Central memory CD8-positive, alpha-beta T cell (primary cell): Measurements from ENCODE around the gene NEK7.
A peak's percentile ranks its signal among the peaks of the same experiment; 100 is the strongest.
"Not testable (repeated sequence)": the region's sequence is repeated elsewhere in the genome, so short reads cannot be mapped to it uniquely, and the experiment has no call there.

ENCODE experiments used
- ATAC-seq: fragments of 150-1000 bp; cut with Tn5 transposase; replicated peaks from 2 replicates; pipeline ENCODE4 v1.10.0; 2022; ENCODE audit warnings: mild to moderate bottlenecking, moderate FRiP score, moderate number of reproducible peaks; ENCODE audit not compliant: poor library complexity, severe bottlenecking; ENCODE audit errors: extremely low read depth
- DNase-seq, 2 donors: peaks; one replicate each; pipeline ENCODE4 v3.0.0; 2021; ENCODE audit warnings: low spot score in 2 of 2
- H3K27ac Mint-ChIP-seq: one replicate; pipeline ENCODE4 v1.8.0; 2022; ENCODE audit warnings: low read depth, mild to moderate bottlenecking, moderate library complexity, mixed read lengths
- H3K27me3 Mint-ChIP-seq: one replicate; pipeline ENCODE4 v1.8.0; 2022; ENCODE audit warnings: mixed read lengths
- H3K36me3 Mint-ChIP-seq: one replicate; pipeline ENCODE4 v1.8.0; 2022; ENCODE audit warnings: mild to moderate bottlenecking, moderate library complexity, mixed read lengths; ENCODE audit not compliant: insufficient read depth
- H3K4me1 Mint-ChIP-seq: one replicate; pipeline ENCODE4 v1.8.0; 2022; ENCODE audit warnings: mixed read lengths
- H3K4me3 Mint-ChIP-seq: one replicate; pipeline ENCODE4 v1.8.0; 2022; ENCODE audit warnings: mild to moderate bottlenecking, moderate library complexity, mixed read lengths
- H3K9me3 Mint-ChIP-seq: one replicate; pipeline ENCODE4 v1.8.0; 2022; ENCODE audit warnings: mixed read lengths

The NEK7 gene

GRCh38 chr1:198183605-198184004 lies 26.8 kb downstream of the NEK7 start:
- H3K9me3 Mint-ChIP-seq, result no peaks in the 10 kb centered on the region
- H3K27ac Mint-ChIP-seq, result no peak overlapping the region
- no peaks in the 10 kb centered on the region for H3K27me3 Mint-ChIP-seq
- H3K36me3 Mint-ChIP-seq, result peaks cover 11% of the 10 kb centered on the region
- DNase-seq, result no peak
- H3K4me1 Mint-ChIP-seq, result peaks cover 71% of the 10 kb centered on the region
- ATAC-seq, result no peak
- H3K4me3 Mint-ChIP-seq, result no peak overlapping the region

DNA sequence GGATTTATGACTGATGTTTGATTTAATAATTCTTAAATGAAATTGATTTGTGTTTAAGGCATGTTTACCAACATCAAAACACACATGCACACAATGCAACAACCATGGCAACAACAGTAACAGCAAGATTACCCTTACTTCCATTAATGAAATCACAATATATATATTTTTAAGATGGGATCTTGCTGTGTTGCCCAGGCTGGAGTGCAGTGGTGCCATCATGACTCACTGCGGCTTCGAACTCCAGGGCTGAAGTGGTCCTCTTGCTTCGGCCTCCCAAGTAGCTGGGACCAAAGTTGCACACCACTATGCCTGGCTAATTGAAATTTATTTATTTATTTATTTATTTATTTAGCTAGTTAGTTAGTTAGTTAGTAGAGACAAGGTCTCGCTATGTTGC lies 27.7 kb downstream of the NEK7 start:
- H3K4me1 Mint-ChIP-seq, result peaks cover 64% of the 10 kb centered on the region
- peaks cover 9% of the 10 kb centered on the region for H3K36me3 Mint-ChIP-seq
- H3K27me3 Mint-ChIP-seq, result no peaks in the 10 kb centered on the region
- H3K27ac Mint-ChIP-seq, result peak overlapping the region; percentile 89
- H3K9me3 Mint-ChIP-seq, result no peaks in the 10 kb centered on the region
- DNase-seq (no peak), ATAC-seq (no peak)
- no peak overlapping the region for H3K4me3 Mint-ChIP-seq

DNA sequence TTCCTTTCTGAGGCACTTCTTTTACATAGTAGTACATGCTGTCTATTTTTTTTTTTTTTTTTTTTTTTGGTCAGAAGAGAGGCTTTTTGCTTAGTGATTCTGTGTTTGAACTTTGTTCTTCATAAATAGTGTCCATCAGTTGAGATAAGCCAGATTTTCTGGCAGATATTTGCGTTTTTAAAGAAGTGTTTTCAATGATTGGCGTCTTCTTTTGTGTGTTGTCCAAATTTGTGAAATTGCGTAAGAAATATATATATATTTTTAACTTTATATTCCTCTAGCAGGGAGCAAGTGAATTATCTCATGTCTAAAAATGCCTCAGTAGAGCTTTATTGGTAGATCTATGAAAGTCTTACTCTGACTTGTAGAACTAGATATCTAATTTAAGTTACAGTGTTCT lies 28.3 kb downstream of the NEK7 start:
- H3K27me3 Mint-ChIP-seq, result no peaks in the 10 kb centered on the region
- H3K4me3 Mint-ChIP-seq, result peak overlapping the region; percentile 55
- H3K27ac Mint-ChIP-seq, result peak overlapping the region; percentile 89
- no peaks in the 10 kb centered on the region for H3K9me3 Mint-ChIP-seq
- DNase-seq, result no peak
- H3K4me1 Mint-ChIP-seq, result peaks cover 61% of the 10 kb centered on the region
- peaks cover 8% of the 10 kb centered on the region for H3K36me3 Mint-ChIP-seq
- no peak for ATAC-seq

DNA sequence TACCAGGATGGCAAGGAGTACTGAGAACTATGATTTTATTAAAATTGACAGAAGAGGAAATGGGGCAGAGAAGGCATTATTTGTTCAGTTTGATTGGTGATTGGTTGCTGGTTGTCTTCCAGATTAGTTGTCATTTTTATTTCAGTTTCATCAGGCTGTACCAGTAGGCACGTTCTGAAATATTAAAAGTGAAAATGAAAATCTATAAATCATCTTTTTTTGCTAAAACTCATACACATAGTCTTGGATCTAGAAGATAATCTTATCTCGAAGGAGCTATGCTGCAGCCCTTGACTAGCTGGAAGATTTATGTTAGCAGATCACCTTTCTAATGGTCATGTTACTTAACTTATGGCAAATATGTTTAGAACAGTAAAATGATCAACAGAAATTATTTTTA lies 29.0 kb downstream of the NEK7 start:
- Mint-ChIP-seq H3K4me1 (peaks cover 62% of the 10 kb centered on the region), H3K27me3 (no peaks in the 10 kb centered on the region), H3K4me3 (peak overlapping the region; percentile 55), H3K9me3 (no peaks in the 10 kb centered on the region), H3K27ac (peak overlapping the region; percentile 89), H3K36me3 (peaks cover 8% of the 10 kb centered on the region)
- no peak for ATAC-seq
- DNase-seq, result no peak

- H3K27ac Mint-ChIP-seq, result peak overlapping the region; percentile 89
- peak overlapping the region; percentile 63 for H3K4me3 Mint-ChIP-seq
- ATAC-seq, result no peak
- H3K36me3 Mint-ChIP-seq, result peaks cover 8% of the 10 kb centered on the region
- H3K4me1 Mint-ChIP-seq, result peaks cover 64% of the 10 kb centered on the region
- H3K9me3 Mint-ChIP-seq, result no peaks in the 10 kb centered on the region
- no peak for DNase-seq
- no peaks in the 10 kb centered on the region for H3K27me3 Mint-ChIP-seq
Measured at GRCh38 chr1:198186916-198187580, 30.2 kb downstream of the NEK7 start.

DNA sequence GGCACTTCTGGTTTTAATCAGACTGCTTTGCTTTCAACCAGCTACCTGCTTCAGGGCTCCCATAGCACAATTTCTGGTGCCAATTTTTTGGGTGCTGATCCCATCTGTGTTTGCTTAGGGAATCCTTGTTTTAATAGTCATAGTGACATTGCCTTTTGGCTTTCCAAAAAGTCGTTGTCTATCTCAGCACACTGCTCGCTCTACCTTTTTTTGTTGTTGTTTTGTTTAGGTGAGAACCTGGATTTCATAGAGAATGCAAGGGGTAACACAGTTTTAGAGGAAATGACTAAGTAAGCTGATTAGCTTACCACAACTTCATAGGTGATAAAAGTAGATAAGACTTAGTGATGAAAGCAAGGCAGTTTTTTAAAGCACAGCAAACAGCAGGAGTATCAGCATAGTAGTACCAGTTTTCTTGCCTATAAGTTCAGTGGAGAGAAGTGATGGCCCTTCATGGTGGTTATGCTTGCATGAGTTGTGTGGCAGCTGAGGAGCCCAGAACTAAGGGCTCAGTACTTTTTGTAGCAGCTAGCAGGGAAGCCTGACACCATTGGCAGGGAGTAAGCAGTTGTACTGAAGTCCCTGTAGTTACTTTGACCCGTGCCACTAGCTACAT lies 31.3 kb downstream of the NEK7 start:
- DNase-seq (no peak), ATAC-seq (peak; percentile 86)
- peaks cover 64% of the 10 kb centered on the region for H3K4me1 Mint-ChIP-seq
- H3K9me3 Mint-ChIP-seq, result no peaks in the 10 kb centered on the region
- peaks cover 7% of the 10 kb centered on the region for H3K36me3 Mint-ChIP-seq
- peak overlapping the region; percentile 63 for H3K4me3 Mint-ChIP-seq
- H3K27me3 Mint-ChIP-seq, result no peaks in the 10 kb centered on the region
- H3K27ac Mint-ChIP-seq, result peak overlapping the region; percentile 89

GRCh38 chr1:198191117-198191516 lies 34.3 kb downstream of the NEK7 start:
- Mint-ChIP-seq H3K4me1 (peaks cover 79% of the 10 kb centered on the region), H3K36me3 (peaks cover 6% of the 10 kb centered on the region), H3K9me3 (no peaks in the 10 kb centered on the region), H3K27ac (peak overlapping the region; percentile 89), H3K27me3 (no peaks in the 10 kb centered on the region), H3K4me3 (peak overlapping the region; percentile 54)
- no peak for DNase-seq
- no peak for ATAC-seq

DNA sequence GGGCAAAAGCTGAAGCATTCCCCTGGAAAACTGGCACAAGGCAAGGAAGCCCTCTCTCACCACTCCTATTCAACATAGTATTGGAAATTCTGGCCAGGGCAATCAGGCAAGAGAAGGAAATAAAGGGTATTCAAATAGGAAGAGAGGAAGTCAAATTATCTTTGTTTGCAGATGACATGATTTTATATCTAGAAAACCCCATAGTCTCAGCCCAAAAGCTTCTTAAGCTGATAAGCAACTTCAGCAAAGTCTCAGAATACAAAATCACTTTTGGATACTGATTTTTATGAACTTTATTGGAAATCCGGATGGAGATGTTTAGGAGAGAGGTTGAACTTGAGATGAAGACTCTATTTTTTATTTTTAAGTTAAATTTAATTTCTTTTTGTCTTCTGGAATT lies 37.1 kb downstream of the NEK7 start:
- DNase-seq, H3K9me3 Mint-ChIP-seq, H3K36me3 Mint-ChIP-seq, H3K27me3 Mint-ChIP-seq, ATAC-seq: not testable (repeated sequence)
- peak overlapping the region; percentile 54 for H3K4me3 Mint-ChIP-seq
- peaks cover 81% of the 10 kb centered on the region for H3K4me1 Mint-ChIP-seq
- peak overlapping the region; percentile 89 for H3K27ac Mint-ChIP-seq

- DNase-seq (no peak), ATAC-seq (no peak)
- H3K27ac Mint-ChIP-seq, result peak overlapping the region; percentile 91
- H3K9me3 Mint-ChIP-seq, result no peaks in the 10 kb centered on the region
- H3K4me1 Mint-ChIP-seq, result peaks cover 89% of the 10 kb centered on the region
- H3K27me3 Mint-ChIP-seq, result no peaks in the 10 kb centered on the region
- peak overlapping the region; percentile 61 for H3K4me3 Mint-ChIP-seq
- peaks cover 3% of the 10 kb centered on the region for H3K36me3 Mint-ChIP-seq
Measured at GRCh38 chr1:198196630-198197029, 39.8 kb downstream of the NEK7 start.

DNA sequence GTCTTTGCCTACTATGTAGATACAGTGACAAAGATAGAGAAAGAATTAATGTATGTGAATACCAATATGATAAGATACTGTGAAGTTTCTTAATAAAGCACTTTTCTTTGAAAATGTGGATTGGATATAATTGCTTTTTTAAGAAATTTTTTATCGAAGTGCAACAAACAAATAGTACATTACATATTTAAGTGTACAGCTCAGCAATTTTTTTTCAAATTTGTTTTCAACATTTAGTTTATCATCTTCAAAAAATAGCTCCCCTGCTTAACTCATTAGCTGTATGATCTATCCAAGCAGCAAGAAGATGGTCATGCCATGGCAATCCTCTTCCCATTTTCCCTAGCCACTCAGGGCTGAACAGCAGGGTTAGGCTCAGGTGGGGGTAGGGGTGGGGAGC lies 40.5 kb downstream of the NEK7 start:
- no peak for ATAC-seq

GRCh38 chr1:198199105-198199504 lies 42.3 kb downstream of the NEK7 start:
- DNase-seq (no peak), ATAC-seq (peak; percentile 26)
- Mint-ChIP-seq H3K4me3 (peak overlapping the region; percentile 40), H3K9me3 (peaks cover 5% of the 10 kb centered on the region), H3K27me3 (no peaks in the 10 kb centered on the region), H3K4me1 (peaks cover 86% of the 10 kb centered on the region), H3K36me3 (peaks cover 4% of the 10 kb centered on the region), H3K27ac (peak overlapping the region; percentile 90)

More for the DNA sequence above, 40.5 kb downstream of the NEK7 start:
- Mint-ChIP-seq H3K27me3 (no peaks in the 10 kb centered on the region), H3K9me3 (peaks cover 1% of the 10 kb centered on the region), H3K4me3 (peak overlapping the region; percentile 25), H3K4me1 (peaks cover 89% of the 10 kb centered on the region), H3K36me3 (peaks cover 3% of the 10 kb centered on the region), H3K27ac (peak overlapping the region; percentile 49)
- no peak for DNase-seq

GRCh38 chr1:198201956-198202784 lies 45.4 kb downstream of the NEK7 start:
- peaks cover 7% of the 10 kb centered on the region for H3K36me3 Mint-ChIP-seq
- peak overlapping the region; percentile 89 for H3K27ac Mint-ChIP-seq
- no peaks in the 10 kb centered on the region for H3K27me3 Mint-ChIP-seq
- peaks cover 84% of the 10 kb centered on the region for H3K4me1 Mint-ChIP-seq
- peaks cover 5% of the 10 kb centered on the region for H3K9me3 Mint-ChIP-seq
- H3K4me3 Mint-ChIP-seq, result peak overlapping the region; percentile 81
- DNase-seq (no peak), ATAC-seq (peak; percentile 50)
